Endothelial cell of umbilical vein (primary cell): ENCODE results near the gene SPRR1A. TPM values are rescaled to one million over a fixed set of nuclear protein-coding genes. Genes with fewer than 3 reads are reported as not detected.

ENCODE experiments used
- BruUV-seq: library from RNA; stranded (reverse); fragments of 400-500 nt; replicated peaks from 2 replicates; lab custom pipeline; 2021; lab: Mats Ljungman, UMichigan
- CTCF ChIA-PET: fragments of 300-600, 350-600 bp; sonication (Branson Sonifier 250); formaldehyde crosslinking; loops from one replicate; lab custom pipeline; 2021; ENCODE audit warnings: antibody characterized with exemption, inconsistent platforms; lab: Charles Lee
- POLR2A ChIA-PET: fragments of 300-600, 350-600 bp; sonication (Branson Sonifier 250); formaldehyde crosslinking; loops from one replicate; lab custom pipeline; 2021; ENCODE audit warnings: antibody characterized with exemption, inconsistent platforms; lab: Charles Lee
- DNase-seq: peaks from one replicate; pipeline ENCODE4 v3.0.0-alpha.2; 2011; ENCODE audit warnings: low read depth, low spot score
- FAIRE-seq: peaks from 2 replicates; lab custom pipeline; 2011; peaks lifted over from hg19 to GRCh38; lab: Jason Lieb, UNC
- H2AFZ ChIP-seq: 2 replicates; pipeline ENCODE4 v1.6.0; 2012; ENCODE audit warnings: low read depth, low read length, control low read depth, inconsistent platforms
- H3K27ac ChIP-seq: 2 replicates; pipeline ENCODE4 v1.5.1; 2011; ENCODE audit warnings: low read depth, mild to moderate bottlenecking, control low read depth, low read length, moderate library complexity; ENCODE audit not compliant: insufficient read depth
- H3K27me3 ChIP-seq, 2 experiments: 2 replicates each; pipeline versions ENCODE4 v1.6.0 to v1.6.1; 2011; ENCODE audit warnings: low read length in 2 of 2, mixed read lengths in 1 of 2; ENCODE audit not compliant: control insufficient read depth in 2 of 2, insufficient read depth in 2 of 2
- H3K36me3 ChIP-seq, 2 experiments: 2 replicates in 1 of 2; 3 replicates in 1 of 2; pipeline ENCODE4 v1.5.1; 2011; ENCODE audit warnings: low read length in 2 of 2, mild to moderate bottlenecking in 1 of 2, moderate library complexity in 1 of 2; ENCODE audit not compliant: control insufficient read depth in 2 of 2, insufficient read depth in 2 of 2; ENCODE audit errors: extremely low read depth in 1 of 2
- H3K4me1 ChIP-seq: 3 replicates; pipeline ENCODE4 v1.5.1; 2011; ENCODE audit warnings: mild to moderate bottlenecking, low read length; ENCODE audit not compliant: control insufficient read depth, insufficient read depth; ENCODE audit errors: extremely low read depth
- H3K4me2 ChIP-seq: 2 replicates; pipeline ENCODE4 v1.6.1; 2011; ENCODE audit warnings: low read length, control low read depth, mixed read lengths; ENCODE audit not compliant: insufficient read depth
- H3K4me3 ChIP-seq, 3 experiments: fragments of 200-600 bp in 1 of 3; sonication (generic), shearing (Covaris generic) in 1 of 3; replicated peaks in 1 of 3; 2 replicates each; pipeline ENCODE4 v1.5.1; 2011 to 2016; ENCODE audit warnings: control low read depth in 3 of 3, low read length in 3 of 3, mild to moderate bottlenecking in 2 of 3, inconsistent platforms in 1 of 3, low read depth in 1 of 3, moderate library complexity in 1 of 3; ENCODE audit not compliant: insufficient read depth in 1 of 3
- H3K79me2 ChIP-seq: 2 replicates; pipeline ENCODE4 v1.6.0; 2012; ENCODE audit warnings: low read length, inconsistent platforms; ENCODE audit not compliant: control insufficient read depth, insufficient read depth
- H3K9ac ChIP-seq: replicated peaks from 2 replicates; pipeline ENCODE3; 2011; ENCODE audit warnings: low read length, control low read depth; ENCODE audit not compliant: insufficient read depth; ENCODE audit errors: extremely low read depth
- H3K9me1 ChIP-seq: replicated peaks from 3 replicates; pipeline ENCODE4 v1.6.0; 2011; ENCODE audit warnings: mild to moderate bottlenecking, low read length; ENCODE audit not compliant: control insufficient read depth, insufficient read depth; ENCODE audit errors: extremely low read depth
- H3K9me3 ChIP-seq: replicated peaks from 2 replicates; pipeline ENCODE4 v1.5.1; 2012; ENCODE audit warnings: low read length, inconsistent platforms; ENCODE audit not compliant: control insufficient read depth, insufficient read depth
- H4K20me1 ChIP-seq: replicated peaks from 2 replicates; pipeline ENCODE3; 2011; ENCODE audit warnings: mild to moderate bottlenecking, low read length; ENCODE audit not compliant: control insufficient read depth, insufficient read depth; ENCODE audit errors: extremely low read depth
- EZH2 ChIP-seq: IDR thresholded peaks from 2 replicates; pipeline ENCODE4 v1.6.1; 2012; ENCODE audit warnings: borderline replicate concordance, low read depth, mild to moderate bottlenecking, moderate library complexity, low read length, inconsistent platforms; ENCODE audit not compliant: severe bottlenecking
- FOS ChIP-seq: IDR thresholded peaks from 2 replicates; pipeline ENCODE4 v1.6.1; 2011; ENCODE audit warnings: mild to moderate bottlenecking, low read length, moderate library complexity, borderline replicate concordance; ENCODE audit not compliant: insufficient read depth
- GATA2 ChIP-seq: IDR thresholded peaks from 2 replicates; pipeline ENCODE4 v1.7.0; 2011; ENCODE audit warnings: low read depth, mild to moderate bottlenecking, moderate library complexity, mixed read lengths, low read length; ENCODE audit not compliant: insufficient read length, insufficient read depth
- JUN ChIP-seq: IDR thresholded peaks from 2 replicates; pipeline ENCODE4 v1.6.1; 2011; ENCODE audit warnings: borderline replicate concordance, low read depth; ENCODE audit not compliant: insufficient read length, insufficient read depth
- MYC ChIP-seq: IDR thresholded peaks from one replicate; pipeline ENCODE4 v1.6.1; 2011; ENCODE audit warnings: mild to moderate bottlenecking, low read depth, low read length
- POLR2A ChIP-seq: IDR thresholded peaks from 2 replicates; pipeline ENCODE4 v1.6.1; 2012; ENCODE audit warnings: low read depth, mild to moderate bottlenecking, control low read depth, low read length
- POLR2AphosphoS5 ChIP-seq: IDR thresholded peaks from 2 replicates; pipeline ENCODE4 v1.6.1; 2012; ENCODE audit warnings: low read depth, mild to moderate bottlenecking, control low read depth, low read length, moderate library complexity; ENCODE audit not compliant: insufficient read depth
- dilution Hi-C: fragments of 300-500 bp; cut with MboI; formaldehyde crosslinking; loops from one replicate; pipeline ENCODE4 v1.15.0; 2019; ENCODE audit warnings: low sequenced_read_pairs; ENCODE audit not compliant: extremely low pct_ligation_motif_present
- intact Hi-C: fragments of 100-400 bp; cut with micrococcal nuclease; formaldehyde crosslinking; loops from one replicate; pipeline ENCODE4 v1.10.0; 2022
- polyA plus RNA-seq, 4 experiments: library from polyadenylated mRNA; depleted of rRNA in 3 of 4; stranded (reverse) in 3 of 4; unstranded in 1 of 4; fragments of >200 nt; gene quantifications; 2 replicates each; pipeline versions ENCODE4 v1.2.1 to v1.2.3, GENCODE V29; 2011 to 2012; ENCODE audit warnings: missing spikeins in 1 of 4
- total RNA-seq: library from RNA; stranded (reverse); gene quantifications from 2 replicates; pipeline ENCODE4 v1.2.3, GENCODE V29; 2021
- TF ChIP-seq, protein P1 (sequence below): IDR thresholded peaks from 2 replicates; pipeline ENCODE4 v1.6.1; 2011; ENCODE audit not compliant: insufficient read depth, insufficient read length
- TF ChIP-seq, protein P2 (sequence below), 2 donors: IDR thresholded peaks; 1 replicate in 1 of 2; 2 replicates in 1 of 2; pipeline ENCODE4 v1.5.1; 2011; ENCODE audit warnings: low read length in 2 of 2, mild to moderate bottlenecking in 2 of 2, moderate library complexity in 2 of 2, control low read depth in 1 of 2, inconsistent platforms in 1 of 2, low read depth in 1 of 2; ENCODE audit not compliant: insufficient read depth in 1 of 2; ENCODE audit errors: extremely low read depth in 1 of 2

Gene SPRR1A
- total and polyA plus RNA-seq, 2 donors (not counting 3 experiments of a cell fraction or from before 2014, with no cell fraction given): not detected

- DNase-seq: no peak
- TF ChIP-seq, protein P1, sequence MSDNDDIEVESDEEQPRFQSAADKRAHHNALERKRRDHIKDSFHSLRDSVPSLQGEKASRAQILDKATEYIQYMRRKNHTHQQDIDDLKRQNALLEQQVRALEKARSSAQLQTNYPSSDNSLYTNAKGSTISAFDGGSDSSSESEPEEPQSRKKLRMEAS: no peak
- TF ChIP-seq, protein P2, sequence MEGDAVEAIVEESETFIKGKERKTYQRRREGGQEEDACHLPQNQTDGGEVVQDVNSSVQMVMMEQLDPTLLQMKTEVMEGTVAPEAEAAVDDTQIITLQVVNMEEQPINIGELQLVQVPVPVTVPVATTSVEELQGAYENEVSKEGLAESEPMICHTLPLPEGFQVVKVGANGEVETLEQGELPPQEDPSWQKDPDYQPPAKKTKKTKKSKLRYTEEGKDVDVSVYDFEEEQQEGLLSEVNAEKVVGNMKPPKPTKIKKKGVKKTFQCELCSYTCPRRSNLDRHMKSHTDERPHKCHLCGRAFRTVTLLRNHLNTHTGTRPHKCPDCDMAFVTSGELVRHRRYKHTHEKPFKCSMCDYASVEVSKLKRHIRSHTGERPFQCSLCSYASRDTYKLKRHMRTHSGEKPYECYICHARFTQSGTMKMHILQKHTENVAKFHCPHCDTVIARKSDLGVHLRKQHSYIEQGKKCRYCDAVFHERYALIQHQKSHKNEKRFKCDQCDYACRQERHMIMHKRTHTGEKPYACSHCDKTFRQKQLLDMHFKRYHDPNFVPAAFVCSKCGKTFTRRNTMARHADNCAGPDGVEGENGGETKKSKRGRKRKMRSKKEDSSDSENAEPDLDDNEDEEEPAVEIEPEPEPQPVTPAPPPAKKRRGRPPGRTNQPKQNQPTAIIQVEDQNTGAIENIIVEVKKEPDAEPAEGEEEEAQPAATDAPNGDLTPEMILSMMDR (IDR thresholded peaks at IDR 0.05; ENCODE audit: extremely low read depth in 1 of 2, insufficient read depth in 1 of 2, low read depth in 1 of 2, low read length in 2 of 2): no peak
- no peak for TF ChIP-seq POLR2AphosphoS5
- TF ChIP-seq GATA2: no peak
- no peak for TF ChIP-seq JUN
- TF ChIP-seq MYC: no peak
- no peak for TF ChIP-seq POLR2A
- TF ChIP-seq EZH2: no peak
- no peak for TF ChIP-seq FOS
- no peak for FAIRE-seq
- Histone ChIP-seq H3K36me3 (no peaks in the 10 kb centered on the region), H3K9me3 (no peaks in the 10 kb centered on the region), H3K9ac (no peak overlapping the region), H3K27ac (no peak overlapping the region), H3K4me1 (no peaks in the 10 kb centered on the region), H3K4me2 (no peak overlapping the region), H3K9me1 (no peaks in the 10 kb centered on the region), H3K4me3 (no peak overlapping the region), H4K20me1 (no peaks in the 10 kb centered on the region), H2AFZ (no peak overlapping the region), H3K79me2 (no peaks in the 10 kb centered on the region), H3K27me3 (no peaks in the 10 kb centered on the region)
- ChIA-PET POLR2A (no interaction called here), CTCF (no interaction called here)
- dilution Hi-C loops (no loop called here), intact Hi-C loops (no loop called here)
- no TSS peak for BruUV-seq
Measured at GRCh38 chr1:153028766-153029165, 44.9 kb downstream of the SPRR1A start.
